HepG2 (cell line): ENCODE measurements around the gene PPP1R3F. TPM values are rescaled to one million over a fixed set of nuclear protein-coding genes. Genes with fewer than 3 reads are reported as not detected.

Experiments used
- ATAC-seq: fragments of 200-7000 bp; cut with Tn5 transposase; 3 replicates; pipeline ENCODE4 v1.9.1; 2020; ENCODE audit warnings: mild to moderate bottlenecking, moderate library complexity
- BruUV-seq: library from RNA; stranded (reverse); fragments of 400-500 nt; replicated peaks from 2 replicates; lab custom pipeline; 2021; lab: Mats Ljungman, UMichigan
- CTCF ChIA-PET: fragments of 300-600 bp; formaldehyde crosslinking; extraction: SDS; loops from one replicate; lab custom pipeline; 2021; ENCODE audit warnings: low total read pairs, inconsistent platforms, low intra/inter-chr PET ratio; lab: Yijun Ruan, JAX
- POLR2A ChIA-PET: fragments of 350-600 bp; sonication (Branson Sonifier 250); formaldehyde crosslinking; loops from one replicate; lab custom pipeline; 2020; ENCODE audit warnings: antibody characterized with exemption, inconsistent platforms; lab: Yijun Ruan, JAX
- DNase-seq: peaks from one replicate; pipeline ENCODE4 v3.0.0-alpha.2; 2015; ENCODE audit warnings: low spot score
- FAIRE-seq: peaks from 3 replicates; lab custom pipeline; 2011; peaks lifted over from hg19 to GRCh38; lab: Jason Lieb, UNC
- H2AFZ ChIP-seq: one replicate; pipeline ENCODE4 v1.6.1; 2011; ENCODE audit warnings: low read length, inconsistent platforms
- H3K27ac ChIP-seq: fragments of 300-600 bp; 3 replicates; pipeline ENCODE4 v1.8.0; 2011; ENCODE audit warnings: mixed run types, mild to moderate bottlenecking, mixed read lengths, low read length, inconsistent platforms; ENCODE audit not compliant: insufficient read depth; ENCODE audit errors: extremely low read length
- H3K27me3 ChIP-seq, 2 experiments: fragments of 200-600 bp in 1 of 2; 2 replicates in 1 of 2; 3 replicates in 1 of 2; pipeline versions ENCODE4 v1.6.0 to v1.8.0; 2011; ENCODE audit warnings: low read length in 2 of 2, mild to moderate bottlenecking in 2 of 2, moderate library complexity in 2 of 2, inconsistent platforms in 1 of 2; ENCODE audit not compliant: insufficient read depth in 2 of 2, control insufficient read depth in 1 of 2
- H3K36me3 ChIP-seq, 2 experiments: fragments of 200-600 bp in 1 of 2; replicated peaks in 1 of 2; 2 replicates in 1 of 2; 3 replicates in 1 of 2; pipeline versions ENCODE4 v1.5.1 to v1.8.0; 2011; ENCODE audit warnings: low read length in 2 of 2, inconsistent platforms in 1 of 2; ENCODE audit not compliant: insufficient read depth in 2 of 2, control insufficient read depth in 1 of 2
- H3K4me1 ChIP-seq: 2 replicates; pipeline ENCODE4 v1.5.1; 2012; ENCODE audit warnings: low read length, inconsistent platforms; ENCODE audit not compliant: insufficient read depth
- H3K4me2 ChIP-seq: 2 replicates; pipeline ENCODE4 v1.6.0; 2011; ENCODE audit warnings: low read depth, low read length, inconsistent platforms
- H3K4me3 ChIP-seq, 3 experiments: fragments of 200-600 bp in 1 of 3; sonication (generic), shearing (Covaris generic) in 1 of 3; replicated peaks in 1 of 3; 2 replicates each; pipeline ENCODE4 v1.5.1; 2011 to 2016; ENCODE audit warnings: low read length in 3 of 3, inconsistent platforms in 2 of 3, low read depth in 2 of 3, mild to moderate bottlenecking in 2 of 3, control low read depth in 1 of 3, mixed read lengths in 1 of 3; ENCODE audit not compliant: insufficient read depth in 1 of 3
- H3K79me2 ChIP-seq: one replicate; pipeline ENCODE4 v1.6.1; 2011; ENCODE audit warnings: low read length, inconsistent platforms; ENCODE audit not compliant: insufficient read depth
- H3K9ac ChIP-seq: 2 replicates; pipeline ENCODE4 v1.6.0; 2011; ENCODE audit warnings: mild to moderate bottlenecking, low read depth, low read length, inconsistent platforms; ENCODE audit not compliant: insufficient read depth
- H3K9me3 ChIP-seq: 2 replicates; pipeline ENCODE4 v1.5.1; 2012; ENCODE audit warnings: mild to moderate bottlenecking, low read length
- H4K20me1 ChIP-seq: 2 replicates; pipeline ENCODE4 v1.6.0; 2011; ENCODE audit warnings: inconsistent platforms, mild to moderate bottlenecking, low read length, moderate library complexity; ENCODE audit not compliant: insufficient read depth
- ATF2 ChIP-seq: sonication (generic); formaldehyde crosslinking; IDR thresholded peaks from 2 replicates; pipeline ENCODE4 v1.4.0; 2020; ENCODE audit warnings: missing genetic modification reagents
- EP300 ChIP-seq, 3 experiments: sonication (generic) in 1 of 3; formaldehyde crosslinking in 1 of 3; IDR thresholded peaks; 2 replicates each; pipeline versions ENCODE4 v1.5.1 to v1.6.1; 2011 to 2020; ENCODE audit warnings: low read depth in 2 of 3, low read length in 2 of 3, borderline replicate concordance in 1 of 3, improper control_type of control experiment in 1 of 3, mild to moderate bottlenecking in 1 of 3, missing genetic modification reagents in 1 of 3, moderate library complexity in 1 of 3
- FOXJ3 ChIP-seq: sonication (generic); formaldehyde crosslinking; IDR thresholded peaks from 2 replicates; pipeline ENCODE4 v1.4.0; 2020; ENCODE audit warnings: missing genetic modification reagents, mild to moderate bottlenecking, borderline replicate concordance
- HNRNPL ChIP-seq: fragments of 200-400 bp; formaldehyde crosslinking; IDR thresholded peaks from 2 replicates; pipeline ENCODE4 v1.6.1; 2017; ENCODE audit warnings: mild to moderate bottlenecking, low read depth, low read length
- MAFK ChIP-seq, 2 experiments: IDR thresholded peaks in 1 of 2; conservative IDR thresholded peaks in 1 of 2; 2 replicates each; pipeline ENCODE4 v1.6.1; 2011; ENCODE audit warnings: improper control_type of control experiment in 2 of 2, low read length in 2 of 2
- SETDB1 ChIP-seq: sonication (generic); formaldehyde crosslinking; IDR thresholded peaks from 2 replicates; pipeline ENCODE4 v1.5.1; 2020; ENCODE audit warnings: missing genetic modification reagents, mild to moderate bottlenecking, borderline replicate concordance
- SMAD9 ChIP-seq: sonication (generic); formaldehyde crosslinking; IDR thresholded peaks from 2 replicates; pipeline ENCODE4 v1.5.1; 2020; ENCODE audit warnings: mild to moderate bottlenecking, missing genetic modification reagents
- ZNF136 ChIP-seq: sonication (generic); formaldehyde crosslinking; IDR thresholded peaks from 2 replicates; pipeline ENCODE4 v1.8.1; 2022; ENCODE audit warnings: low read depth, mild to moderate bottlenecking, moderate library complexity, missing genetic modification reagents
- WGBS: methylation state at CpG from one replicate; pipeline ENCODE4 v1.1.6; 2017; ENCODE audit warnings: low lambda C conversion rate; 5-methylcytosine and 5-hydroxymethylcytosine counted together
- in situ Hi-C: cut with HindIII; loops from 2 replicates; pipeline ENCODE4 v1.10.0; 2017; ENCODE audit warnings: low pct_unique_long_range_greater_than_20kb; ENCODE audit not compliant: extremely low pct_ligation_motif_present
- intact Hi-C: fragments of 100-400 bp; cut with micrococcal nuclease; formaldehyde crosslinking; loops from one replicate; pipeline ENCODE4 v1.10.0; 2022; ENCODE audit not compliant: unreplicated experiment
- polyA plus RNA-seq, 8 experiments: library from polyadenylated mRNA; depleted of rRNA in 3 of 8; stranded (reverse) in 7 of 8; unstranded in 1 of 8; fragments of >200 nt; fragmentation: Illumina TruSeq in 4 of 8; extraction: Trizol in 4 of 8; gene quantifications; 2 replicates each; pipeline versions ENCODE4 v1.2.1 to v1.2.3, GENCODE V29; 2011 to 2016; ENCODE audit warnings: low read depth in 4 of 8, missing spikeins in 1 of 8, mixed read lengths in 1 of 8; ENCODE audit not compliant: insufficient read depth in 1 of 8
- total RNA-seq, 5 experiments: library from RNA; depleted of rRNA; stranded (reverse); fragments of >200 nt; fragmentation: Illumina TruSeq; extraction: Trizol; gene quantifications; 2 replicates each; pipeline ENCODE4 v1.2.3, GENCODE V29; 2016; ENCODE audit warnings: low read depth in 1 of 5

PPP1R3F gene
- total and polyA plus RNA-seq, 2 of the 13 experiments (the other 11 are each of a cell fraction or from before 2014, with no cell fraction given), result 0.82 to 0.84 TPM

GRCh38 chrX:49300703-49301102 lies 31.1 kb downstream of the PPP1R3F start:
- ATAC-seq, result no peak
- no peaks in the 10 kb centered on the region for H4K20me1 ChIP-seq
- H2AFZ ChIP-seq, result no peak overlapping the region
- no TSS peak for BruUV-seq
- no peaks in the 10 kb centered on the region for H3K27me3 ChIP-seq
- no peak for FAIRE-seq
- DNase-seq, result no peak
- intact Hi-C loops, result no loop called here
- CTCF ChIA-PET, result no interaction called here
- H3K9me3 ChIP-seq, result no peaks in the 10 kb centered on the region
- no peak overlapping the region for H3K4me3 ChIP-seq
- WGBS, result no CpG with 5 or more reads among the region's 1 CpG
- H3K4me1 ChIP-seq, result no peaks in the 10 kb centered on the region
- no peak overlapping the region for H3K9ac ChIP-seq
- no peaks in the 10 kb centered on the region for H3K79me2 ChIP-seq
- H3K4me2 ChIP-seq, result no peak overlapping the region
- TF ChIP-seq SMAD9 (no peak), SETDB1 (CRISPR knock-in tag) (no peak), ZNF136 (CRISPR knock-in tag) (no peak), ATF2 (no peak), FOXJ3 (no peak), HNRNPL (no peak), MAFK (conservative IDR thresholded peaks at IDR 0.05 in 1 of 2, IDR thresholded peaks at IDR 0.05 in 1 of 2; ENCODE audit: low read length in 2 of 2) (peak in 1 of 2 experiments; percentile 25; a peak in 1 of 4 replicates), EP300 (IDR thresholded peaks at IDR 0.05; ENCODE audit: low read depth in 2 of 2, low read length in 2 of 2) (no peak), EP300 (CRISPR knock-in tag; IDR thresholded peaks at IDR 0.05; ENCODE audit: borderline replicate concordance) (no peak)
- H3K27ac ChIP-seq, result no peak overlapping the region
- POLR2A ChIA-PET, result no interaction called here
- in situ Hi-C loops, result no loop called here
- H3K36me3 ChIP-seq, result no peaks in the 10 kb centered on the region
